ENCODE results near the gene KLHL10. TPM values are rescaled to one million over a fixed set of nuclear protein-coding genes. Genes with fewer than 3 reads are reported as not detected.

KLHL10 gene
- total RNA-seq = not detected in 2 replicates

GRCh38 chr17:41837761-41838538 is at the start of gene KLHL10:
Gene KLHL10 (plus strand): TSS chr17:41837825. CDS start chr17:41837933, 108 bp downstream.

GRCh38 chr17:41811549-41812380 is 25.9 kb upstream of the KLHL10 start, which contains the start of gene P3H4:
Gene P3H4 (minus strand): TSS chr17:41811949. CDS start chr17:41811915, 34 bp downstream.

GRCh38 chr17:41812381-41813151 is 25.1 kb upstream of the KLHL10 start, which contains the start of gene FKBP10:
Gene FKBP10 (plus strand): TSS chr17:41813004. CDS start chr17:41813035, 31 bp downstream.

GRCh38 chr17:41835800-41836549 is 1.6 kb upstream of the KLHL10 start, which contains the start of gene NT5C3B:
Gene NT5C3B (minus strand): TSS chr17:41836232. CDS start chr17:41836193, 39 bp downstream.

GRCh38 chr17:41864836-41865595 is 27.4 kb downstream of the KLHL10 start, which contains the start of gene KLHL11:
Gene KLHL11 (minus strand): TSS chr17:41865423. CDS start chr17:41865370, 53 bp downstream.

Small RNA genes lying within 50 kb of the gene (small RNA-seq; reads per million reads assigned to genes)
- gene AC125257.2 = not detected

Other genes starting within 250 kb of the KLHL10 start
- gene KRT16, start 225.1 kb upstream of the KLHL10 start, total RNA-seq = not detected in 2 replicates
- gene KRT17, start 213.2 kb upstream of the KLHL10 start, total RNA-seq = 0.38 TPM in 1 of 2 replicates, not detected in the other
- gene EIF1, start 148.9 kb upstream of the KLHL10 start, total RNA-seq = 67.3 and 85.7 TPM in 2 replicates
- gene GAST, start 125.5 kb upstream of the KLHL10 start, total RNA-seq = not detected in 2 replicates
- gene HAP1, start 103.2 kb upstream of the KLHL10 start, total RNA-seq = under 0.01 and 0.29 TPM in 2 replicates
- 258 and 336 TPM in 2 replicates for gene JUP, start 51.1 kb upstream of the KLHL10 start, total RNA-seq
- gene P3H4, start 25.9 kb upstream of the KLHL10 start, total RNA-seq = 42.4 and 69.2 TPM in 2 replicates
- 140 and 194 TPM in 2 replicates for gene FKBP10, start 24.8 kb upstream of the KLHL10 start, total RNA-seq
- gene NT5C3B, start 1.6 kb upstream of the KLHL10 start, total RNA-seq = 70.6 and 93.2 TPM in 2 replicates
- gene KLHL11, start 27.6 kb downstream of the KLHL10 start, total RNA-seq = 29.8 and 32.7 TPM in 2 replicates
- gene ACLY, start 81.1 kb downstream of the KLHL10 start, total RNA-seq = 255 and 317 TPM in 2 replicates
- 0.33 and 0.38 TPM in 2 replicates for gene ODAD4, start 92.8 kb downstream of the KLHL10 start, total RNA-seq
- 67.6 and 77.7 TPM in 2 replicates for gene CNP, start 129.0 kb downstream of the KLHL10 start, total RNA-seq
- gene DNAJC7, start 179.6 kb downstream of the KLHL10 start, total RNA-seq = 74.8 and 84.3 TPM in 2 replicates
- 75.2 and 84.6 TPM in 2 replicates for gene NKIRAS2, start 182.3 kb downstream of the KLHL10 start, total RNA-seq
- gene C17orf113, start 212.8 kb downstream of the KLHL10 start, total RNA-seq = 0.29 and 0.33 TPM in 2 replicates

All from vein endothelial cell (primary cell).